Measurements from ENCODE around the gene RHBDL1. TPM values are rescaled to one million over a fixed set of nuclear protein-coding genes. Genes with fewer than 3 reads are reported as not detected.

RHBDL1 gene
- total and polyA plus RNA-seq, 9 of the 15 experiments (the other 6 are each of a cell fraction or from before 2014, with no cell fraction given): 0.03 to 5.6 (median 1.3) TPM; not detected in 1

GRCh38 chr16:715477-716199 lies 40.2 kb downstream of the RHBDL1 start (continued):
- TF ChIP-seq ZBTB49 (CRISPR knock-in tag; IDR thresholded peaks at IDR 0.05; ENCODE audit: borderline replicate concordance) (no peak), MBD2 (IDR thresholded peaks at IDR 0.05; ENCODE audit: borderline replicate concordance, low read depth) (no peak), ZNF589 (CRISPR knock-in tag; IDR thresholded peaks at IDR 0.05; ENCODE audit: low read depth) (no peak), AFF1 (IDR thresholded peaks at IDR 0.05; ENCODE audit: low read depth in 1 of 2, partially characterized antibody in 2 of 2) (no peak), CREB1 (IDR thresholded peaks at IDR 0.05) (no peak), CREB1 (CRISPR knock-in tag; IDR thresholded peaks at IDR 0.05) (0 out of 2 replicates have a peak, but pooled peaks have one; percentile 27), DMBX1 (CRISPR knock-in tag; IDR thresholded peaks at IDR 0.05; ENCODE audit: borderline replicate concordance) (no peak), PTTG1 (tag; IDR thresholded peaks at IDR 0.05; ENCODE audit: low read depth) (no peak)

All from K562 (cell line).